Measurements from ENCODE around the gene SDR42E2. TPM values are rescaled to one million over a fixed set of nuclear protein-coding genes. Genes with fewer than 3 reads are reported as not detected.
A peak's percentile ranks its signal among the peaks of the same experiment; 100 is the strongest.

SDR42E2 gene
- total and polyA plus RNA-seq, 12 donors, result 0.09 to 0.15 TPM; not detected in 10

DNA sequence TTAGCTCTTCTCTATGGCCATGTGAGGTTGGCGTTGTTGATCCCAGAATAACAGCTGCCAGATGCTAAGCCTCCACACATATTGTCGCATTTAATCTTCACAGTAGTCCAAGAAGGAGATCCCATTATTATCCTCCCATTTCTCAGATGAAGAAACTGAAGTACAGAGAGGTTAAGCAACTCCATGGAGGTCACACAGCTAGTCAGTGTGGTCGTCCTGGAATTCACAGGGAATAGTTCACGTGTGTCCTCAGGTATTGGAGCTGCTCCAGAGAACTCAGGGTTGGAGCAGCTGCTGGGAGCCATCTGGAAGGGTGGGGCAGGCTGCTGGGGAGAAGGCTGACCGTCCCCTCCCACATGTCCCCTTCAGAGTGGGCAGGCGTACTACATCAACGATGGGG is 19.5 kb downstream of the SDR42E2 start:
- Histone ChIP-seq H3K27me3 (no peaks in the 10 kb centered on the region), H3K4me3 (no peak overlapping the region), H3K36me3 (no peaks in the 10 kb centered on the region), H3K4me1 (no peaks in the 10 kb centered on the region), H3K27ac (no peak overlapping the region), H3K9me3 (no peaks in the 10 kb centered on the region)
- DNase-seq (no peak), ATAC-seq (no peak)
- TF ChIP-seq, protein P1, sequence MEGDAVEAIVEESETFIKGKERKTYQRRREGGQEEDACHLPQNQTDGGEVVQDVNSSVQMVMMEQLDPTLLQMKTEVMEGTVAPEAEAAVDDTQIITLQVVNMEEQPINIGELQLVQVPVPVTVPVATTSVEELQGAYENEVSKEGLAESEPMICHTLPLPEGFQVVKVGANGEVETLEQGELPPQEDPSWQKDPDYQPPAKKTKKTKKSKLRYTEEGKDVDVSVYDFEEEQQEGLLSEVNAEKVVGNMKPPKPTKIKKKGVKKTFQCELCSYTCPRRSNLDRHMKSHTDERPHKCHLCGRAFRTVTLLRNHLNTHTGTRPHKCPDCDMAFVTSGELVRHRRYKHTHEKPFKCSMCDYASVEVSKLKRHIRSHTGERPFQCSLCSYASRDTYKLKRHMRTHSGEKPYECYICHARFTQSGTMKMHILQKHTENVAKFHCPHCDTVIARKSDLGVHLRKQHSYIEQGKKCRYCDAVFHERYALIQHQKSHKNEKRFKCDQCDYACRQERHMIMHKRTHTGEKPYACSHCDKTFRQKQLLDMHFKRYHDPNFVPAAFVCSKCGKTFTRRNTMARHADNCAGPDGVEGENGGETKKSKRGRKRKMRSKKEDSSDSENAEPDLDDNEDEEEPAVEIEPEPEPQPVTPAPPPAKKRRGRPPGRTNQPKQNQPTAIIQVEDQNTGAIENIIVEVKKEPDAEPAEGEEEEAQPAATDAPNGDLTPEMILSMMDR (IDR thresholded peaks at IDR 0.05), result no peak
- intact Hi-C loops (cut with DNase I), result loop anchor here in 5 of 10 donors (10.0 kb wide), 4 partner anchors 87 to 1027 kb away; partner anchors contain the start of genes DNAH3 (in 1 of the 5), LDAF1 (in 1 of the 5) and VWA3A (in 1 of the 5)
- 81 to 85% methylated on average over 7 of the region's 7 CpGs for WGBS, 2 donors

DNA sequence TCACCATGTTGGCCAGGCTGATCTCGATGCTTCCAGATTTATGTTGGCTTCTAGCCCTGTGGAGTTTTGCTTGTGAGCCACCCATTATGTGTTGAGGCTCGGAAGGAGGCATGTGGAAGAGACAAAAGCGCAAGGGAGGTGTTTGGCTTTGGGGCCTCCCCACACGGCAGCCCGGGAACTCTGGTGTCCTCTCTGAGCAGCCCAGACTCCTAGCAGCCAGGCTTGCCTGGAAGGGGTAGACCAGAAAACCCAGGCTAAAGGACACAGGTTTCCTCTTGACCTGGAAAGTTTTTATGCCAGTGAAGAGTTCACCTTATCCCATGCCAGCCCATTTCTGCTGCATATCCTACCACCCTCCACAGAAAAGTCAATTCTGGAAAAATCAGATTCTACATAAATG is 21.0 kb downstream of the SDR42E2 start:
- Histone ChIP-seq H3K27ac (no peak overlapping the region), H3K4me1 (peaks cover 0 to 4% (median 2%) of the 10 kb centered on the region in 9 donors), H3K36me3 (no peaks in the 10 kb centered on the region), H3K4me3 (no peak overlapping the region), H3K9me3 (no peaks in the 10 kb centered on the region), H3K27me3 (no peaks in the 10 kb centered on the region)
- DNase-seq (no peak), ATAC-seq (no peak)
- TF ChIP-seq, protein P1 (IDR thresholded peaks at IDR 0.05), result no peak
- intact Hi-C loops (cut with DNase I), result loop anchor here in 5 of 10 donors (10.0 kb wide), 4 partner anchors 89 to 1029 kb away; partner anchors contain the start of genes DNAH3 (in 1 of the 5), LDAF1 (in 1 of the 5) and VWA3A (in 1 of the 5)
- WGBS, 2 donors, result 90% methylated on average over 5 of the region's 5 CpGs

DNA sequence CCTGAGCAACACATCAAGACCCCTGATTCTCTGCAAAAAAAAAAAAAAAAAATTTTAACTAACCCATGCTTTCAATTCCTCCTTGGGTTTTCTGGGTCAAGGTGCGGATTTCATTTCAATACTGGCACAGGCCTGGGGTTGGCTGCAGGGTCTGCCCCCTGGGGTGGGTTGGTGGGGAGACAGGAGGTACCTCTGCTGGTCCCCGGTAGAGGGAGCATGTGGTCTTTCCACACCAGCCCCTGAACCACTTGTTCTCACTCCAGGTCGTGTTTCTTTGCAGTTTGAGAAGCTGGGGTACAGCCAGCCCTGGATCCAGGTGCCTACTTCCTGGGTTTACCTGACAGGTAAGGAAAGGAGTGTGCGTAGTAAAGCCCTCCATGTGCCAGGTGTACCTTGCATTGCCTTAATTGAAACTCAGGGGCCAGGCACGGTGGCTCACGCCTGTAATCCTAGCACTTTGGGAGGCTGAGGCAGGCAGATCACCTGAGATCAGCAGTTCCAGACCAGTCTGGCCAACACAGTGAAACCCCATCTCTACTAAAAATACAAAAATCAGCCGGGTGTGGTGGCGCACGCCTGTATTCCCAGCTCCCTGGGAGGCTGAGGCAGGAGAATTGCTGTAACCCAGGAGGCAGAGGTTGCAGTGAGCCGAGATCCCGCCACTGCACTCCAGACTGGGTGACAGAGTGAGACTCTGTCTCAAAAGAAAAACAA is 21.8 kb downstream of the SDR42E2 start:
- WGBS, 2 donors, result 85 to 86% methylated on average over 11 of the region's 11 CpGs
- no peaks in the 10 kb centered on the region for H3K27me3 ChIP-seq
- intact Hi-C loops (cut with DNase I), result loop anchor here in 6 of 10 donors (2.0 to 10.0 kb wide), 5 partner anchors 89 to 1029 kb away; partner anchors contain the start of genes DNAH3 (in 1 of the 6), LDAF1 (in 1 of the 6) and VWA3A (in 1 of the 6)
- H3K4me3 ChIP-seq, result no peak overlapping the region
- no peaks in the 10 kb centered on the region for H3K36me3 ChIP-seq
- no peak overlapping the region for H3K27ac ChIP-seq
- H3K9me3 ChIP-seq, result no peaks in the 10 kb centered on the region
- TF ChIP-seq, protein P1 (IDR thresholded peaks at IDR 0.05), result peak in 2 of 9 donors; percentile 6 to 13
- ATAC-seq (no peak), DNase-seq (no peak)
- peaks cover under 1 to 11% (median 9%) of the 10 kb centered on the region in 9 donors for H3K4me1 ChIP-seq

DNA sequence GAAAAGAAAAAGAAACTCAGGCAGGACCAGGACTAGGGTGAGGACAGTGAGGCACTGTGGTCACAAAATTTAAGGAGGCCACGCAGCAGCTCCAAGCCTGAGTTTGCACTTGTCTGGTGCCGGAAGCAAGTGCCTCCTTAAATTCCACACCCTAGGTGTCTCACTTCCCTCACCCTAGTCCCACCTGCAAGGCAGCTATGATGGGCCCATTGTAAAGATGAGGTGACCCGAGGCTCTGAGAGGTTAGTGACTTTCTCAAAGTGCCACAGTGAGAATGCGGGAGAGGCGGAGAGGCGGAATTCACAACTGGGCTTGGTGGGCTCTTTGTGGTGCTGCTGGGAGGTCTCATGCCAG is 22.3 kb downstream of the SDR42E2 start:
- intact Hi-C loops (cut with DNase I), result loop anchor here in 6 of 10 donors (2.0 to 10.0 kb wide), 5 partner anchors 90 to 1030 kb away; partner anchors contain the start of genes DNAH3 (in 1 of the 6), LDAF1 (in 1 of the 6) and VWA3A (in 1 of the 6)
- no peak for DNase-seq
- TF ChIP-seq, protein P1 (IDR thresholded peaks at IDR 0.05), result no peak
- Histone ChIP-seq H3K4me1 (peaks cover 4 to 16% (median 14%) of the 10 kb centered on the region in 9 donors), H3K27me3 (no peaks in the 10 kb centered on the region), H3K27ac (no peak overlapping the region), H3K36me3 (no peaks in the 10 kb centered on the region), H3K9me3 (no peaks in the 10 kb centered on the region), H3K4me3 (no peak overlapping the region)
- ATAC-seq, result no peak
- WGBS, 2 donors, result 91 to 94% methylated on average over 6 of the region's 6 CpGs
